ENCODE results near the gene RANGAP1.

GRCh38 chr22:41310336-41310735 lies 24.3 kb upstream of the RANGAP1 start:
- TF ChIP-seq CTCF (IDR thresholded peaks at IDR 0.05), result no peak
- TF ChIP-seq POLR2A (IDR thresholded peaks at IDR 0.05), result no peak
